HPDE6-E6E7 (cell line): ENCODE measurements around the gene NDFIP1.
A peak's percentile ranks its signal among the peaks of the same experiment; 100 is the strongest.

Experiments
- DNase-seq: peaks from one replicate; pipeline ENCODE4 v3.0.0; 2011; ENCODE audit warnings: missing footprints; ENCODE audit errors: extremely low spot score

The NDFIP1 gene

GRCh38 chr5:142091922-142092321 lies 16.7 kb upstream of the NDFIP1 start:
- DNase-seq: no peak

DNA sequence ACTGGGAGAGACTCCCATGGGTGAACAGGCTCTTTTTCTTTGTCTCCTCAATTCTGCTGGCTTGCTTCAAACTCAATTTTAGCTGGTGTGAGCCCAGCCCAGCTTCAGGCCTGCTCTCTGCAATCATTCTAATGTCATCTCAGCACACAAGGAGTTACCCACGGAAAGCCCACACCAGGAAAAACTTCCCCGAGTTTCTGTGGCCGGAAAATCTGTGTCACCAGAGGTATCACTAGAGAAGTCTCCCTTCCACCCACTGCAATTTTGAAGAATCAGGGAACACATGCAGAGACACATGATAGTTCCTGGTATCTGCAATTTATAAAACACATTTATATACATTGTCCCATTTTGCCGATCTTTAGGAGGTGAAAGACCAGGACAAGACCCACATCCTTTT lies 13.5 kb upstream of the NDFIP1 start:
- DNase-seq: no peak

GRCh38 chr5:142095651-142096330 lies 12.8 kb upstream of the NDFIP1 start:
- DNase-seq: no peak

- DNase-seq: no peak
Measured at GRCh38 chr5:142096382-142096781, 12.2 kb upstream of the NDFIP1 start.

- DNase-seq: peak; percentile 94
Measured at GRCh38 chr5:142097681-142098080, 10.9 kb upstream of the NDFIP1 start.

DNA sequence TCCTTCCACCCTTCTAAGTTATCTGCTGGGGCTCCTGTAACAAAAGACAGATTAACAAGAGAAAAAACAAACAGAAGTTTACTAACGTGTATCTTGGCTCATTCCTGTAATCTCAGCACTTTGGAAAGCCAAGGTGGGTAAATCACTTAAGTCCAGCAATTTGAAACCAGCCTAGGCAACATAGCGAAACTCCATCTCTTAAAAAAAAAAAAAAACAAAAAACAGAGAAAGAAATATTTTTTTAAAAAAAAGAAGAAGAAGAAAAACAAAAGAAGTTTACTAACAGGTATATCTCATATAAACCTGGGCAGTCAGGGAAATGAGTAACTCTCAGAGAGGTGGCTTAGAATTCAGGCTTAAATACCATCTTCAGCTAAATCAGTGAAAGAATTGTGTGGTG lies 10.3 kb upstream of the NDFIP1 start:
- no peak for DNase-seq

DNA sequence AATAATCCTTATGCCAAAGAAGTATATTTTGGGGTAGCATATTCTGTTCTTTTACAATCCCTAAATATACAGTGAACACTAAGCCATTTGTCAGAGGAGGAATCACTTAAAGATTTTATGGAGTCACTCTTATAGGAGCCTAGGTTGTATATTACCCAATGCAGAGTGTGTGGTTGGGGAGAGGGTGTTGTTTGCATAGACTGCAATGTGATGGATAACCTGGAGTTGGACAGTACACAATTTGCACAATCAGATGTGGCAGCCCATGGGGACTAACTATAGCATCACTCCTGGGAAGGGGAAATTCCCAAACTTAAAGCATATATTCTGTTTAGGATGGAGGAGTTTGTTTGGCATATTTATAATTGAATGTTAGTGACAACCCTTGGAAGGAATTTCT lies 9.6 kb upstream of the NDFIP1 start:
- no peak for DNase-seq

GRCh38 chr5:142100307-142100706 lies 8.3 kb upstream of the NDFIP1 start:
- DNase-seq: no peak

- DNase-seq: no peak
Measured at GRCh38 chr5:142102980-142103740, 5.4 kb upstream of the NDFIP1 start.

DNA sequence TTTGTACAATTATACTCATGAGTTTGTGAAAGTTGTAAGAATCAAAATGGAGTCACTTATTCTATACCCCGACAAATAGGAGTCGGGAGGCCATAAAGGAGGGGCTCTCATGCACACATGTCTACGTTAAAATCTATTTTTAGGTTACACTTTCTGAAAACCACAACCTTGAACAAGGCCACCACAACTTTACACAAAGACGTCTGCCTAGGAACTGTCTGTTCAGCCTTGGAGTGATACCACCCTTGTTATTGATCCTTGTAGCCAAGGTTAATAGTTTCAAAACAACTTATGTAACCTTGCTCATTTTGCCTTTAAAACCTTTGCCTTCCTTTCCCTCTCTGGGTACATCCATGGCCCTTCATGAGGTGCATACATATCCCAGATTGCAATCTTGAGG lies 4.1 kb upstream of the NDFIP1 start:
- no peak for DNase-seq

- no peak for DNase-seq
Measured at GRCh38 chr5:142106061-142106460, 2.5 kb upstream of the NDFIP1 start.

DNA sequence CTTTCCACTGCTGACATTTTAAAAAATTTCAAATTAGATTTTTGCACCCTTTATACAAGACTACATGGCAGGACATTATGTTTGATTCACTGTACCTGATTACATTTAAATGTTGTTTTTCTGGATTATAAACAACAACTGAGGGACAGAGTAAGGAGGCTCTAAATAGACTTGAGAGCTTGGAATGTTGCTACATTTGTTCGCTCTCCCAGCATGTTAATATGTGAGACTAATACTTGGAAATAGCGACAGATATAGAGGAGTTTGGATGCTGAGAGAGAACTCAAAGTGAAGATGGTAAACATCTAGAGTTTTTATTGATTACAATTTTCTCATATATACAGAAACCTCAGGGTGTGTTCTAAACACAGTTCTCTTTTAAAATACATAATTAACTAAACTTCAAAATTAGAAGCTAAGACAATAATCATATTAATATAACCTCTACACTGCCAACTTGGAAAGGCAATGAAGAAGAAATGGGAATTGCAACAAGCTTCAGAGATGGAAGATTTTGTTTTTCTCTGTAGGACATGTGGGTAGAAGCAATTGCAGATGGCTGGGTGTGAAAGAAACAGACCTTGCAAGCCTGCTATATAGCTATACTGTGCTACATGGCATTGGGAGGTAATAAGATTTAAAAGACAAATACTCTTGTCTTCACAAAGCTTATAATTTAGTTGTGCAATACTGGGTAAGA lies 1.4 kb upstream of the NDFIP1 start:
- DNase-seq: no peak

- no peak for DNase-seq
Measured at GRCh38 chr5:142107736-142108431, 695 bp upstream of the NDFIP1 start.

DNA sequence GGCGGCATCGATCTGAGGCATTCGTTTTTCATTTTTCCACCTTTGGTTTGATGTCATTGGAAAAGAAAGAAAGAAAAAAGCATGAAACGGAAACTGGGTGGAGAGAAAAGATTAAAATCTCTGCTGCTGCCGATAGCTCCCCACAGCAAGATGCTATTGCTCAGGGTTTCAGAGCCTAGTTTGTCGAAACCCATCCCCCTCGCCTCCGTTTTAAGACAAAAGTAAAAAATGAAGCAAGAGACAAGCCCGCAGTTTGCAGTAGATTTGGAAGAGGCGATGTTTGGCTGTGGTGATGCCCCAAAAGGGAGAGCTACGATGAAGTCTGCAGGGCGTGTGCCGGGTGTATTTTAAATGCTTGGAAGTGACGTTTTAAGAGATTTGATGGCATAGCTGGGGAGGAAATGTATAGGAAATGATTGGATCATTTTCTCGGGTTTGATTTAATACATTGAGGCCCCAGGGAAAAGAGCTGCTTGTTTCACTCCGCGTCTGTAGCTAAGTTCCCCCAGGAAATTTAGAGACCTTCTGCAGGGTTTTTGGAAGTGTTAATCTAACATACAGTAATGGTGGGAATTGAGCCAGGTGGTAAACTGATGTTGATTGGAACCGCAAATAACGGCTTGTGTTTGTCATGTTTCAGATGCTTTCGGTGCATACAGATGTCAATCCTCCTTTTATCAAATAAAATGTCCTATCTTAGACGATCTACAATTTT lies 909 bp downstream of the NDFIP1 start:
- no peak for DNase-seq

DNA sequence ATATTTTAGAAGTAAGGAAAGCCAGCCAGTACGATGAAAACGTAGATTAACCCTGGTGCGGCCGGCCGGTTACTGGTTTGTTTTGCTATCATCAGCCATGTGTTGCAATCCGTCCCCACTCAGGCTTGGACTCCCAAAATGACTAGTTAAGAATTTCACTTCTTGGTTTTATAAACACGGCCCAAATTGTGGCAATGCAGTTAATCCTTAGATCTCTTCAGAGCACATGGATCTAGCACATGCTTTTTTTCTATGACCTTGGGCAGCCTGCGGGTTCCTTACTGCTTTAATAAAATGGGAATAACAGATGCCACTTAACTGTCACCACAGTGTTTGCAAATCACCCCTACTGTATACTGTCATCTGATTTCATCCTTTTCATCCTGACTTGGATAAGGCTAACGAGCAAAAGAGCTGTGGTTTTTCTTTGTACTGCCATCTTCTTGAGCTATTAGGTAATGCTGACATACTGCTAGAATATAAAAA lies 1.5 kb downstream of the NDFIP1 start:
- DNase-seq: no peak

GRCh38 chr5:142110988-142111687 lies 2.6 kb downstream of the NDFIP1 start:
- DNase-seq: no peak

DNA sequence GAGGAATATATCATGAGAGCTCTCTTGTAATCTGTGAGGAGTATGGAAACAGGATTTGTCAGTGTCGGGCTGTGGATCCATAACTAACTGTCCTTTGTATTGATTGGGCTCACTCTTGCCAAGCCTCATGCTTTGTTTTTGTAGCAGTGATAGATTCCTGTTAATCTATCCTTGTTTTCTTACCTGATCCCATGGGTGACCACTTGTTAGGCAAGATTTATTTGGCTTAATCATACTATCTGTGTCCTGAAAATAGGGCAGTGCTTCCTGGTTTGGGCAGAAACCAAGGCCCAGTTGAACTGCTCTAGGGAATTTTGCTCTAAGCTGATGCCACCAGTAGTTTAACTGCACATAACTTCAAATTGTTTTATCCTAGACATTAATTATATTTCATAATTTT lies 6.1 kb downstream of the NDFIP1 start:
- DNase-seq: no peak

- DNase-seq: no peak
Measured at GRCh38 chr5:142115937-142116614, 7.5 kb downstream of the NDFIP1 start.

GRCh38 chr5:142117579-142118151 lies 9.1 kb downstream of the NDFIP1 start:
- no peak for DNase-seq

- DNase-seq: no peak
Measured at GRCh38 chr5:142118155-142118686, 9.6 kb downstream of the NDFIP1 start.
